HepG2 (cell line): ENCODE measurements around the gene CAMK2G. TPM values are rescaled to one million over a fixed set of nuclear protein-coding genes. Genes with fewer than 3 reads are reported as not detected.

Experiments used
- ATRX ChIP-seq: sonication (generic); formaldehyde crosslinking; IDR thresholded peaks from 2 replicates; pipeline ENCODE4 v1.4.0; 2020; ENCODE audit warnings: missing genetic modification reagents, borderline replicate concordance
- CC2D1A ChIP-seq: sonication (generic); formaldehyde crosslinking; IDR thresholded peaks from 2 replicates; pipeline ENCODE4 v1.8.1; 2023; ENCODE audit warnings: mild to moderate bottlenecking, missing genetic modification reagents
- GABPA ChIP-seq, 2 experiments: IDR thresholded peaks; 2 replicates each; pipeline ENCODE4 v1.6.1; 2011 to 2016; ENCODE audit warnings: low read depth in 2 of 2, low read length in 1 of 2, missing biosample characterization in 1 of 2, missing genetic modification characterization in 1 of 2
- HNF1A ChIP-seq, 2 experiments: sonication (generic) in 1 of 2; formaldehyde crosslinking in 1 of 2; IDR thresholded peaks; 2 replicates each; pipeline versions ENCODE4 v1.4.0 to v1.6.1; 2016 to 2020; ENCODE audit warnings: borderline replicate concordance in 1 of 2, low read depth in 1 of 2, mild to moderate bottlenecking in 1 of 2, missing genetic modification reagents in 1 of 2
- HOXA3 ChIP-seq: sonication (generic); formaldehyde crosslinking; IDR thresholded peaks from 2 replicates; pipeline ENCODE4 v1.5.0; 2020; ENCODE audit warnings: missing genetic modification reagents
- MEIS1 ChIP-seq: sonication (generic); formaldehyde crosslinking; IDR thresholded peaks from 2 replicates; pipeline ENCODE4 v1.9.0; 2021; ENCODE audit warnings: mild to moderate bottlenecking, missing genetic modification reagents, moderate library complexity, borderline replicate concordance
- NONO ChIP-seq, 2 experiments: fragments of 450-650 bp in 1 of 2; sonication (generic) in 1 of 2; formaldehyde crosslinking in 1 of 2; IDR thresholded peaks in 1 of 2; conservative IDR thresholded peaks in 1 of 2; 2 replicates each; pipeline versions ENCODE4 v1.6.1 to v1.8.0; 2017 to 2022; ENCODE audit warnings: mild to moderate bottlenecking in 1 of 2, missing genetic modification reagents in 1 of 2, moderate library complexity in 1 of 2
- TRIM24 ChIP-seq: sonication (generic); formaldehyde crosslinking; IDR thresholded peaks from 2 replicates; pipeline ENCODE4 v1.8.0; 2022; ENCODE audit warnings: mild to moderate bottlenecking, missing genetic modification reagents
- ZNF296 ChIP-seq: sonication (generic); formaldehyde crosslinking; conservative IDR thresholded peaks from 2 replicates; pipeline ENCODE4 v1.5.0; 2020; ENCODE audit warnings: mild to moderate bottlenecking, missing genetic modification reagents
- ZNF550 ChIP-seq: sonication (generic); formaldehyde crosslinking; IDR thresholded peaks from 2 replicates; pipeline ENCODE4 v1.4.0; 2020; ENCODE audit warnings: mild to moderate bottlenecking, missing genetic modification reagents, borderline replicate concordance
- ZNF883 ChIP-seq: sonication (generic); formaldehyde crosslinking; IDR thresholded peaks from 2 replicates; pipeline ENCODE4 v1.5.1; 2020; ENCODE audit warnings: mild to moderate bottlenecking, missing genetic modification reagents; ENCODE audit errors: not compliant biosample characterization
- polyA plus RNA-seq, 8 experiments: library from polyadenylated mRNA; depleted of rRNA in 3 of 8; stranded (reverse) in 7 of 8; unstranded in 1 of 8; fragments of >200 nt; fragmentation: Illumina TruSeq in 4 of 8; extraction: Trizol in 4 of 8; gene quantifications; 2 replicates each; pipeline versions ENCODE4 v1.2.1 to v1.2.3, GENCODE V29; 2011 to 2016; ENCODE audit warnings: low read depth in 4 of 8, missing spikeins in 1 of 8, mixed read lengths in 1 of 8; ENCODE audit not compliant: insufficient read depth in 1 of 8
- total RNA-seq, 5 experiments: library from RNA; depleted of rRNA; stranded (reverse); fragments of >200 nt; fragmentation: Illumina TruSeq; extraction: Trizol; gene quantifications; 2 replicates each; pipeline ENCODE4 v1.2.3, GENCODE V29; 2016; ENCODE audit warnings: low read depth in 1 of 5
- TF ChIP-seq, protein P1 (sequence below): sonication (generic); formaldehyde crosslinking; IDR thresholded peaks from 2 replicates; pipeline ENCODE4 v1.4.0; 2020; ENCODE audit warnings: mild to moderate bottlenecking, missing genetic modification reagents, borderline replicate concordance
- TF ChIP-seq, protein P2 (sequence below): sonication (generic); formaldehyde crosslinking; IDR thresholded peaks from 2 replicates; pipeline ENCODE4 v1.9.0; 2022; ENCODE audit warnings: missing genetic modification reagents, mild to moderate bottlenecking, borderline replicate concordance
- TF ChIP-seq, protein P3 (sequence below): sonication (generic); formaldehyde crosslinking; IDR thresholded peaks from 2 replicates; pipeline ENCODE4 v1.4.0; 2020; ENCODE audit warnings: missing genetic modification reagents, borderline replicate concordance

The CAMK2G gene
- total and polyA plus RNA-seq, 2 of the 13 experiments (the other 11 are each of a cell fraction or from before 2014, with no cell fraction given) = 15.9 to 18.8 TPM

- TF ChIP-seq, protein P1, sequence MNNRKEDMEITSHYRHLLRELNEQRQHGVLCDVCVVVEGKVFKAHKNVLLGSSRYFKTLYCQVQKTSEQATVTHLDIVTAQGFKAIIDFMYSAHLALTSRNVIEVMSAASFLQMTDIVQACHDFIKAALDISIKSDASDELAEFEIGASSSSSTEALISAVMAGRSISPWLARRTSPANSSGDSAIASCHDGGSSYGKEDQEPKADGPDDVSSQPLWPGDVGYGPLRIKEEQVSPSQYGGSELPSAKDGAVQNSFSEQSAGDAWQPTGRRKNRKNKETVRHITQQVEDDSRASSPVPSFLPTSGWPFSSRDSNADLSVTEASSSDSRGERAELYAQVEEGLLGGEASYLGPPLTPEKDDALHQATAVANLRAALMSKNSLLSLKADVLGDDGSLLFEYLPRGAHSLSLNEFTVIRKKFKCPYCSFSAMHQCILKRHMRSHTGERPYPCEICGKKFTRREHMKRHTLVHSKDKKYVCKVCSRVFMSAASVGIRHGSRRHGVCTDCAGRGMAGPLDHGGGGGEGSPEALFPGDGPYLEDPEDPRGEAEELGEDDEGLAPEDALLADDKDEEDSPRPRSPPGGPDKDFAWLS = no peak
- TF ChIP-seq ZNF550 (CRISPR knock-in tag) (no peak), ATRX (CRISPR knock-in tag) (no peak), HOXA3 (peak; percentile 43; the same call in 1 of the 2 replicates), TRIM24 (CRISPR knock-in tag) (no peak), ZNF883 (CRISPR knock-in tag) (peak; percentile 22), HNF1A (IDR thresholded peaks at IDR 0.05; ENCODE audit: low read depth) (no peak), HNF1A (CRISPR knock-in tag; IDR thresholded peaks at IDR 0.05; ENCODE audit: borderline replicate concordance) (no peak), NONO (IDR thresholded peaks at IDR 0.05) (no peak), NONO (CRISPR knock-in tag; conservative IDR thresholded peaks at IDR 0.05) (no peak), ZNF296 (CRISPR knock-in tag) (no peak), CC2D1A (CRISPR knock-in tag) (no peak), GABPA (IDR thresholded peaks at IDR 0.05; ENCODE audit: low read depth, low read length) (no peak), GABPA (CRISPR knock-in tag; IDR thresholded peaks at IDR 0.05; ENCODE audit: low read depth) (no peak), MEIS1 (CRISPR knock-in tag) (peak; percentile 78; the same call in 1 of the 2 replicates)
- TF ChIP-seq, protein P2, sequence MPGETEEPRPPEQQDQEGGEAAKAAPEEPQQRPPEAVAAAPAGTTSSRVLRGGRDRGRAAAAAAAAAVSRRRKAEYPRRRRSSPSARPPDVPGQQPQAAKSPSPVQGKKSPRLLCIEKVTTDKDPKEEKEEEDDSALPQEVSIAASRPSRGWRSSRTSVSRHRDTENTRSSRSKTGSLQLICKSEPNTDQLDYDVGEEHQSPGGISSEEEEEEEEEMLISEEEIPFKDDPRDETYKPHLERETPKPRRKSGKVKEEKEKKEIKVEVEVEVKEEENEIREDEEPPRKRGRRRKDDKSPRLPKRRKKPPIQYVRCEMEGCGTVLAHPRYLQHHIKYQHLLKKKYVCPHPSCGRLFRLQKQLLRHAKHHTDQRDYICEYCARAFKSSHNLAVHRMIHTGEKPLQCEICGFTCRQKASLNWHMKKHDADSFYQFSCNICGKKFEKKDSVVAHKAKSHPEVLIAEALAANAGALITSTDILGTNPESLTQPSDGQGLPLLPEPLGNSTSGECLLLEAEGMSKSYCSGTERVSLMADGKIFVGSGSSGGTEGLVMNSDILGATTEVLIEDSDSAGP (CRISPR knock-in tag) = peak; percentile 31; the same call in 1 of the 2 replicates
- TF ChIP-seq, protein P3, sequence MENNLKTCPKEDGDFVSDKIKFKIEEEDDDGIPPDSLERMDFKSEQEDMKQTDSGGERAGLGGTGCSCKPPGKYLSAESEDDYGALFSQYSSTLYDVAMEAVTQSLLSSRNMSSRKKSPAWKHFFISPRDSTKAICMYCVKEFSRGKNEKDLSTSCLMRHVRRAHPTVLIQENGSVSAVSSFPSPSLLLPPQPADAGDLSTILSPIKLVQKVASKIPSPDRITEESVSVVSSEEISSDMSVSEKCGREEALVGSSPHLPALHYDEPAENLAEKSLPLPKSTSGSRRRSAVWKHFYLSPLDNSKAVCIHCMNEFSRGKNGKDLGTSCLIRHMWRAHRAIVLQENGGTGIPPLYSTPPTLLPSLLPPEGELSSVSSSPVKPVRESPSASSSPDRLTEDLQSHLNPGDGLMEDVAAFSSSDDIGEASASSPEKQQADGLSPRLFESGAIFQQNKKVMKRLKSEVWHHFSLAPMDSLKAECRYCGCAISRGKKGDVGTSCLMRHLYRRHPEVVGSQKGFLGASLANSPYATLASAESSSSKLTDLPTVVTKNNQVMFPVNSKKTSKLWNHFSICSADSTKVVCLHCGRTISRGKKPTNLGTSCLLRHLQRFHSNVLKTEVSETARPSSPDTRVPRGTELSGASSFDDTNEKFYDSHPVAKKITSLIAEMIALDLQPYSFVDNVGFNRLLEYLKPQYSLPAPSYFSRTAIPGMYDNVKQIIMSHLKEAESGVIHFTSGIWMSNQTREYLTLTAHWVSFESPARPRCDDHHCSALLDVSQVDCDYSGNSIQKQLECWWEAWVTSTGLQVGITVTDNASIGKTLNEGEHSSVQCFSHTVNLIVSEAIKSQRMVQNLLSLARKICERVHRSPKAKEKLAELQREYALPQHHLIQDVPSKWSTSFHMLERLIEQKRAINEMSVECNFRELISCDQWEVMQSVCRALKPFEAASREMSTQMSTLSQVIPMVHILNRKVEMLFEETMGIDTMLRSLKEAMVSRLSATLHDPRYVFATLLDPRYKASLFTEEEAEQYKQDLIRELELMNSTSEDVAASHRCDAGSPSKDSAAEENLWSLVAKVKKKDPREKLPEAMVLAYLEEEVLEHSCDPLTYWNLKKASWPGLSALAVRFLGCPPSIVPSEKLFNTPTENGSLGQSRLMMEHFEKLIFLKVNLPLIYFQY = no peak
Measured at GRCh38 chr10:73874267-73875138, at the start of gene CAMK2G (continued).
